GM21390 (cell line): ENCODE data around the gene LMOD3.

Experiments
- ATAC-seq: cut with Tn5 transposase; IDR thresholded peaks from one replicate; pipeline ENCODE4 v1.9.1; 2021; ENCODE audit not compliant: unreplicated experiment

The LMOD3 gene

DNA sequence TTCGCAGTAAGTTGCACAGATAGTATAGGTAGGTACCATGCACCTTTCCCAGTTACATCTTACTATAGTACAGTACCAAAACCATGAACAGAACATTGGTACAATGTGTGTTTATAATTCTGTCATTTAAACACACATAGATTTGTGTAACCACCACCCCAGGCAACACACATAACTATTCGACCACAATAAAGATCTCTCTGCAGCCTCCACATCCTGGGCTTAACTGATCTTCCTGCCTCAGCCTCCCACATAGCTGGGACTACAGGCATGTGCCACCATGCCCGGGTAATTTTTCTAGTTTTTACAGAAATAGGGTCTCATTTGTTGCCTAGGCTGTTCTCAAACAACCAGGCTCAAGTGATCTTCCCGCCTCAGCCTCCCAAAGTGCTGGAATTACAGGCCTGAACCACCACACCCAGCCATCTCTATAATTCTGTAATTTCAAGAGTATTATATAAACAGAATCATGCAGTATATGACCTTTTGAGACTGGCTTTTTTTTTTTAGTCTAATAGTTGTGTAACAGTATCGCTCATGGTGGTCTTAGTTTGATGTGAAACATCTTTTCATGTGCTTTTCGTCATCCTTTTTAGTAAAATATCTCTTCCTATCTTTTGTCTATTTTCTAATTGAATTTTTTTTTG lies 57.0 kb downstream of the LMOD3 start:
- ATAC-seq = no peak

DNA sequence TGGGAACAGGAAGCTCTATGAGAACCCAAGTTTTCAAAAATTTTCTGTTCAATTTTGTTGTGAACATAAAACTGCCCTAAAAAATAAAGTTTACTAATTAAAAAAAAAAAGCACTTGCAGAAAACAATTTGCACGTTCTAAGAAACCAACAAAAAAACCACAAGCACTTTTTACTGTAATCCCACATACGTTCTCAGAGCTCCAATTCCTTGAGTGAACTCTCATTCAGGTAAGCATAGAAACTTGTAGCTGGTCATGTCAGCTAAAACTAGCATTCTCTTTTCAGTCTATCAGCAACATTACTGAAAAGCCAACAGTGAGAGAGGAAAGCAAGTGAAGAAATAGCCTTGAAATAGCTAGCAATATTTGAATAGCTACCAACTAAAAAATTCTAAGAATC lies 58.8 kb downstream of the LMOD3 start:
- no peak for ATAC-seq

DNA sequence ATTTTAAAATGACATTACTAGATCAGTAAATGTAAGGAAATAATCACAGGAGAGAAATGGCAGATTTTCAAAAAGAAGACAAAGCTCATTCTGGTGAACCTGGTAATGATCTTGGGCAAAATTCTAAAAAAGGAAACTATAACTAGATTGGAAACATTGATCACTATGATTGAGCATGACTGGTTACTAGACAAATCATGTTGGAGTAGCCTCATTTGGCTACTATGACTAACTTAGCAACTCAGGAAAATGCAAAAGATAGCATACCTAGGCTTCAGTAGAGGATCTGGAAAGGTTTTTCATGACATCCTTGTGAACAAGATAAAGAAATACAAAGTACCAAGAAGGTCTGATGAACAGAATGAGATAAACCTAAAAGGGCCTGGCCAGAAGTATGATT lies 62.7 kb downstream of the LMOD3 start:
- no peak for ATAC-seq

DNA sequence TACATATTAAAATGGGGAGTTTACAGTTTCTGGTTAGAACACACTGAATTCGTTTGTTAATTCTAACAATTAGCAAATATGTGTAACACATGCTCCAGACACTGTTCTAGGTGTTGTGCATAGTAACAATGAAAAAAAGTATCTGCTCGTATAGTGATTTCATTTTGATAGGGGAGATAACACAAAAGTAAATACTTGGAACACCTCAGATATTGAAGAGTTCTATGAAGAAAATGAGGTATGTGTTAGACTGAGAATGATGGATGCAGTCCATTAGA lies 63.5 kb downstream of the LMOD3 start:
- ATAC-seq = no peak

- peak; percentile 98 for ATAC-seq
These were observed 64.0 kb downstream of the LMOD3 start for GRCh38 chr3:69058180-69058946.
